Measurements from ENCODE around the gene CEACAM1. TPM values are rescaled to one million over a fixed set of nuclear protein-coding genes. Genes with fewer than 3 reads are reported as not detected.

The CEACAM1 gene
- total and polyA plus RNA-seq, 2 of the 13 experiments (the other 11 are each of a cell fraction or from before 2014, with no cell fraction given), result 13.5 to 332 TPM

GRCh38 chr19:42497492-42498168 is 30.7 kb downstream of the CEACAM1 start (continued):
- TF ChIP-seq USF2 (IDR thresholded peaks at IDR 0.05; ENCODE audit: low read depth, low read length) (no peak), USF2 (CRISPR knock-in tag; IDR thresholded peaks at IDR 0.05; ENCODE audit: borderline replicate concordance) (no peak), KLF15 (CRISPR knock-in tag; IDR thresholded peaks at IDR 0.05; ENCODE audit: borderline replicate concordance) (no peak), MAX (IDR thresholded peaks at IDR 0.05) (peak; percentile 57; the same call in 1 of the 2 replicates), GABPB1 (CRISPR knock-in tag; IDR thresholded peaks at IDR 0.05) (0 out of 2 replicates have a peak, but pooled peaks have one; percentile 16), ZZZ3 (CRISPR knock-in tag; IDR thresholded peaks at IDR 0.05; ENCODE audit: borderline replicate concordance) (no peak), JUNB (CRISPR knock-in tag; IDR thresholded peaks at IDR 0.05; ENCODE audit: borderline replicate concordance) (no peak), RAD21 (CRISPR knock-in tag; IDR thresholded peaks at IDR 0.05) (no peak), ZNF687 (CRISPR knock-in tag; IDR thresholded peaks at IDR 0.05) (no peak), YY1 (IDR thresholded peaks at IDR 0.05; ENCODE audit: insufficient read depth, insufficient replicate concordance, low read depth, low read length) (peak; percentile 6), RFX3 (CRISPR knock-in tag; IDR thresholded peaks at IDR 0.05) (0 out of 2 replicates have a peak, but pooled peaks have one; percentile 26), MAFK (conservative IDR thresholded peaks at IDR 0.05 in 1 of 2, IDR thresholded peaks at IDR 0.05 in 1 of 2; ENCODE audit: low read length in 2 of 2) (no peak), TFDP1 (CRISPR knock-in tag; IDR thresholded peaks at IDR 0.05; ENCODE audit: borderline replicate concordance) (no peak), GTF3A (CRISPR knock-in tag; conservative IDR thresholded peaks at IDR 0.05) (no peak), NKX3-1 (CRISPR knock-in tag; IDR thresholded peaks at IDR 0.05) (no peak), TRAFD1 (CRISPR knock-in tag; IDR thresholded peaks at IDR 0.05; ENCODE audit: borderline replicate concordance) (no peak), FOXA3 (CRISPR knock-in tag; IDR thresholded peaks at IDR 0.05) (peak; percentile 90), ZNF451 (CRISPR knock-in tag; IDR thresholded peaks at IDR 0.05) (no peak), ZNF773 (CRISPR knock-in tag; IDR thresholded peaks at IDR 0.05; ENCODE audit: borderline replicate concordance) (no peak)

All from HepG2 (cell line).